GM12892 (cell line): ENCODE data around the gene TAF10.

ENCODE experiments used
- POLR2A ChIP-seq: IDR thresholded peaks from 2 replicates; pipeline ENCODE4 v1.6.1; 2011; ENCODE audit warnings: low read depth, low read length, control low read depth
- POLR2AphosphoS5 ChIP-seq: IDR thresholded peaks from 2 replicates; pipeline ENCODE4 v1.6.1; 2011; ENCODE audit warnings: low read depth, low read length, control low read depth

DNA sequence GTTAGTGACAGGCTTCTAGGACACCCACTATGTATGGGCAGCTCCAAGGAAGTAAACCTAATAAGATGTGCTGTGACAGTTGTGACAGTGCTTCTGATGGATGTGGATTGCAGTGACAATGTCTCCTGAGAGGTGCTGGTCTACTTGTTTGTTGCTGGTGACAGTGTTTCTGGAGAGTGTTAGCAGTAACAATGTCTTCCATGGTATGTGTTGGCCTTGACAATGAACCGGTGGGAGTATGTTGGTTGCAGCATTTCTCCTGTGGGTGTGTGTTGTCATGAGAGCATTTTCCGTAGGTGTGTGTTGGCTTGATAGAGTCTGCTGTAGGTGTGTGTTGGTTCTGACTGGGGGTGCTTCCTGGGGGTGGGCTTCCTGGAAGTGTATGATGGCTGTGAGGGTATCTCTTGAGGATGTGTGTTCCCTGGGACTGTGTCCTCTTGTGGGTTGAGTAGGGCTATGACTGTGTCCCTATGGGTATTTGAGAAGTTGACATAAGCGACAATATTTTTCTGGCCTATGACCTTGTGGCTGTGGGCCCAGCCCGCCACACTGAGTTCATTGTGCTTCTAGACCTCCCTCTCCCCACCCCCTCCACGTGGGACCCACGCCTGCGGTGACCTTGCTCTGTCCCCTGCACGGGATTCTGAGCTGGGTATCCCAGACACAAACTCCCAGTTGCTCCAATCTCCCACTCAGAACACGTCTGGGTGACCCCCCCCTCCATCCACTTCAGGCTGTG lies 42.4 kb upstream of the TAF10 start:
- TF ChIP-seq POLR2A (no peak), POLR2AphosphoS5 (no peak)
